Endodermal cell (in vitro differentiated cells): ENCODE data around the gene ADIPOR2. TPM values are rescaled to one million over a fixed set of nuclear protein-coding genes. Genes with fewer than 3 reads are reported as not detected.
A peak's percentile ranks its signal among the peaks of the same experiment; 100 is the strongest.

Experiments used
- DNase-seq: peaks from one replicate; pipeline ENCODE4 v3.0.0-alpha.2; 2017
- H3K27ac ChIP-seq: 2 replicates; pipeline ENCODE4 v1.5.1; 2013; ENCODE audit warnings: mild to moderate bottlenecking, low read depth, low read length, moderate library complexity
- H3K27me3 ChIP-seq: 2 replicates; pipeline ENCODE4 v1.6.1; 2013; ENCODE audit warnings: mild to moderate bottlenecking, low read length, moderate library complexity; ENCODE audit not compliant: insufficient read depth, control insufficient read depth, poor library complexity, severe bottlenecking
- H3K36me3 ChIP-seq: 2 replicates; pipeline ENCODE4 v1.7.0; 2013; ENCODE audit warnings: mild to moderate bottlenecking, low read length, moderate library complexity; ENCODE audit not compliant: control insufficient read depth, insufficient read depth
- H3K4me1 ChIP-seq: one replicate; pipeline ENCODE4 v1.7.0; 2013; ENCODE audit warnings: low read length; ENCODE audit not compliant: control insufficient read depth, insufficient read depth
- H3K4me3 ChIP-seq: 2 replicates; pipeline ENCODE4 v1.5.1; 2013; ENCODE audit warnings: mild to moderate bottlenecking, low read length, moderate library complexity
- H3K9ac ChIP-seq: 2 replicates; pipeline ENCODE4 v1.6.1; 2013; ENCODE audit warnings: mild to moderate bottlenecking, low read length, moderate library complexity; ENCODE audit not compliant: poor library complexity, severe bottlenecking; ENCODE audit errors: extremely low read depth
- H3K9me3 ChIP-seq: 2 replicates; pipeline ENCODE4 v1.6.1; 2013; ENCODE audit warnings: mild to moderate bottlenecking, low read length, moderate library complexity; ENCODE audit not compliant: control insufficient read depth
- H3K27ac Mint-ChIP-seq: 2 replicates; pipeline ENCODE4 v1.8.0; 2020; ENCODE audit warnings: mixed read lengths
- H3K27me3 Mint-ChIP-seq: 2 replicates; pipeline ENCODE4 v1.8.0; 2021; ENCODE audit warnings: mild to moderate bottlenecking, mixed read lengths; ENCODE audit not compliant: insufficient read depth
- H3K36me3 Mint-ChIP-seq: 2 replicates; pipeline ENCODE4 v1.8.0; 2020; ENCODE audit warnings: low read depth, mixed read lengths
- H3K4me1 Mint-ChIP-seq: 2 replicates; pipeline ENCODE4 v1.8.0; 2020; ENCODE audit warnings: mixed read lengths
- H3K4me3 Mint-ChIP-seq: 2 replicates; pipeline ENCODE4 v1.8.0; 2020; ENCODE audit warnings: mild to moderate bottlenecking, moderate library complexity, mixed read lengths
- H3K9me3 Mint-ChIP-seq: 2 replicates; pipeline ENCODE4 v1.8.0; 2020; ENCODE audit warnings: mild to moderate bottlenecking, mixed read lengths
- WGBS, 2 experiments: methylation state at CpG; one replicate each; pipeline versions ENCODE4 v1.1.5 to v1.1.7; 2013; ENCODE audit warnings: missing lambda C conversion rate in 2 of 2, mixed read lengths in 1 of 2; ENCODE audit not compliant: insufficient coverage in 1 of 2, insufficient read length in 1 of 2; 5-methylcytosine and 5-hydroxymethylcytosine counted together
- total RNA-seq, 2 donors: library from RNA; stranded (reverse); fragmentation: NEBNext Ultra II Directional in 1 of 2; extraction: Animal tissue kit (Norgen Biotek cat#: 25700) in 1 of 2; gene quantifications; 2 replicates in 1 of 2; 3 replicates in 1 of 2; pipeline ENCODE4 v1.2.1, GENCODE V29; 2021
- TF ChIP-seq, protein P1 (sequence below): fragments of 200-600 bp; sonication (generic); conservative IDR thresholded peaks from 2 replicates; pipeline ENCODE4 v1.5.0; 2021; ENCODE audit warnings: antibody characterized with exemption, mild to moderate bottlenecking

Gene ADIPOR2
- total RNA-seq, 2 donors from 2014 or later: 53.7 to 124 TPM

GRCh38 chr12:1646569-1647284 lies 44.1 kb upstream of the ADIPOR2 start:
- H3K27me3 ChIP-seq: no peaks in the 10 kb centered on the region
- no peaks in the 10 kb centered on the region for H3K9me3 ChIP-seq
- H3K27me3 Mint-ChIP-seq: peaks cover 6% of the 10 kb centered on the region
- DNase-seq: no peak
- WGBS, 2 experiments: 84 to 85% methylated on average over 19 to 21 of the region's 21 CpGs
- H3K9me3 Mint-ChIP-seq: no peaks in the 10 kb centered on the region
- H3K4me1 ChIP-seq: peaks cover 5% of the 10 kb centered on the region
- H3K9ac ChIP-seq: no peak overlapping the region
- H3K4me3 ChIP-seq: no peak overlapping the region
- H3K36me3 Mint-ChIP-seq: no peaks in the 10 kb centered on the region
- H3K27ac ChIP-seq: no peak overlapping the region
- no peaks in the 10 kb centered on the region for H3K36me3 ChIP-seq
- H3K27ac Mint-ChIP-seq: no peak overlapping the region
- no peak overlapping the region for H3K4me3 Mint-ChIP-seq
- H3K4me1 Mint-ChIP-seq: peaks cover 38% of the 10 kb centered on the region
- TF ChIP-seq, protein P1, sequence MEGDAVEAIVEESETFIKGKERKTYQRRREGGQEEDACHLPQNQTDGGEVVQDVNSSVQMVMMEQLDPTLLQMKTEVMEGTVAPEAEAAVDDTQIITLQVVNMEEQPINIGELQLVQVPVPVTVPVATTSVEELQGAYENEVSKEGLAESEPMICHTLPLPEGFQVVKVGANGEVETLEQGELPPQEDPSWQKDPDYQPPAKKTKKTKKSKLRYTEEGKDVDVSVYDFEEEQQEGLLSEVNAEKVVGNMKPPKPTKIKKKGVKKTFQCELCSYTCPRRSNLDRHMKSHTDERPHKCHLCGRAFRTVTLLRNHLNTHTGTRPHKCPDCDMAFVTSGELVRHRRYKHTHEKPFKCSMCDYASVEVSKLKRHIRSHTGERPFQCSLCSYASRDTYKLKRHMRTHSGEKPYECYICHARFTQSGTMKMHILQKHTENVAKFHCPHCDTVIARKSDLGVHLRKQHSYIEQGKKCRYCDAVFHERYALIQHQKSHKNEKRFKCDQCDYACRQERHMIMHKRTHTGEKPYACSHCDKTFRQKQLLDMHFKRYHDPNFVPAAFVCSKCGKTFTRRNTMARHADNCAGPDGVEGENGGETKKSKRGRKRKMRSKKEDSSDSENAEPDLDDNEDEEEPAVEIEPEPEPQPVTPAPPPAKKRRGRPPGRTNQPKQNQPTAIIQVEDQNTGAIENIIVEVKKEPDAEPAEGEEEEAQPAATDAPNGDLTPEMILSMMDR: no peak

DNA sequence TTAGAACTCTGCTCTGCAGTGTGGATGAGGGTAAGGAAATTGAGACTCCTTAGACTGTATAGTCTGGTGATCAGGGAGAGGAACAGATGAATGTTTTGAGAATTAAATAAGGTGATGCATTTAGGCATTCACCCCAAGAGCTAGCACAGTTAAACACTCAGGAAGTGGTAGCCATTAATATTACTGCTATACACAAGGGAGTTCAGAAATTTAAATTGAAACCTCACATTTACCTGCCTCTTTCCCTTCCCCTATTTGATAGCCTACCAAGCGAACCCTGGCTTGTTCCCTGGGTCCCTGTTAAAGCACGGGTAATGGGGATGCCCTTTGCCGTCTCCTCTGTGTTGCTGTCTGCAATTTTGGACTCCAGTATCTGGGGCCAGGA lies 43.6 kb upstream of the ADIPOR2 start:
- TF ChIP-seq, protein P1: no peak
- no peaks in the 10 kb centered on the region for H3K36me3 Mint-ChIP-seq
- no peaks in the 10 kb centered on the region for H3K9me3 Mint-ChIP-seq
- peaks cover 32% of the 10 kb centered on the region for H3K4me1 Mint-ChIP-seq
- H3K4me3 ChIP-seq: no peak overlapping the region
- no peak overlapping the region for H3K27ac Mint-ChIP-seq
- no peaks in the 10 kb centered on the region for H3K27me3 ChIP-seq
- DNase-seq: no peak
- H3K27ac ChIP-seq: no peak overlapping the region
- 95 to 100% methylated on average over 1 to 3 of the region's 3 CpGs for WGBS, 2 experiments
- no peaks in the 10 kb centered on the region for H3K9me3 ChIP-seq
- peaks cover 2% of the 10 kb centered on the region for H3K4me1 ChIP-seq
- peaks cover 8% of the 10 kb centered on the region for H3K27me3 Mint-ChIP-seq
- no peak overlapping the region for H3K9ac ChIP-seq
- no peak overlapping the region for H3K4me3 Mint-ChIP-seq
- no peaks in the 10 kb centered on the region for H3K36me3 ChIP-seq

DNA sequence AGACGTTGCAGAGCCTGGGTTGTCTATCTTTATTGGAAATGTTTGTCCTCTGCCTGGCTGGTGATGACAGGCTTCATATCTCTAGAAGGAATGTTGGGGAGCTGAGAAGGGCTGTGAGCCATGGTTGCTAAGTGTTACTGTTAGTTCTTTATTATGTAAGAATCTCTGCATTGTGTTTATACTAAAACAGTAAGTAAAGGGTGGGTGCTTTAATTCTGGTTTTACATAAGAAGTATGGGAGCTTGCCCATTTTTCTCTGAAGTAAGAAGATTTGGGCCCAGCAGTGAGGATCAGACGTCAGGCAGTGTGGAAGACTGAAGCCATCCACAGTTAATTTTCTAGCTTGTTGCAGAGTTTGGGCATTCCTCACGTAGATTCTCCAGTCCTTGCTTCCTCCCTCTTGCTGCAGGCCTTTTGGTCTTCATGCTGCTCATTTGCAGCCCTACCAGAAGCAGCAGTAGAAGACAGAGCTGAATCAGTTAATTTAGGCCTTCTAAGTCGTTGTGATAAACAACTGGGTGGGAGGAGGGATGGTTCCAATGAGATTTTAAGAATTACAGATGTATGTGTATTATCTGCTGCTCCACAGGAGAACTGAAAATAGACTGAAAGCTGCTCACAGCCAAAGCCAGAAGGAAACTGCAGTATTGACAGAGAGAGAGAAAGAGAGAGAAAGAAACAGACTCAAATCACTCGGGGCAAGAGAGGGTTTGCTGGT lies 40.5 kb upstream of the ADIPOR2 start:
- Histone ChIP-seq H3K4me1 (no peaks in the 10 kb centered on the region), H3K4me3 (no peak overlapping the region), H3K9me3 (no peaks in the 10 kb centered on the region), H3K27ac (no peak overlapping the region), H3K27me3 (no peaks in the 10 kb centered on the region), H3K36me3 (no peaks in the 10 kb centered on the region), H3K9ac (no peak overlapping the region)
- Mint-ChIP-seq H3K36me3 (no peaks in the 10 kb centered on the region), H3K27ac (peak overlapping the region; percentile 1), H3K27me3 (peaks cover 16% of the 10 kb centered on the region), H3K4me1 (peaks cover 15% of the 10 kb centered on the region), H3K4me3 (no peak overlapping the region), H3K9me3 (no peaks in the 10 kb centered on the region)
- peak; percentile 44 for DNase-seq
- TF ChIP-seq, protein P1: no peak
- 60 to 71% methylated on average over 3 to 5 of the region's 5 CpGs for WGBS, 2 experiments
